Stimulated activated CD8-positive, alpha-beta memory T cell treated with anti-CD3 and anti-CD28 coated beads, Interleukin-2, amount 100 ng/mL, for 48 hours (primary cell): ENCODE measurements around the gene PPIG.
"Not testable (repeated sequence)": the region's sequence is repeated elsewhere in the genome, so short reads cannot be mapped to it uniquely, and the experiment has no call there.

Experiments
- DNase-seq, 2 donors: peaks; one replicate each; pipeline ENCODE4 v3.0.0-alpha.2; 2020; ENCODE audit warnings: low read depth in 2 of 2

The PPIG gene

GRCh38 chr2:169663247-169663646, 79.1 kb downstream of the PPIG start:
- no peak for DNase-seq

DNA sequence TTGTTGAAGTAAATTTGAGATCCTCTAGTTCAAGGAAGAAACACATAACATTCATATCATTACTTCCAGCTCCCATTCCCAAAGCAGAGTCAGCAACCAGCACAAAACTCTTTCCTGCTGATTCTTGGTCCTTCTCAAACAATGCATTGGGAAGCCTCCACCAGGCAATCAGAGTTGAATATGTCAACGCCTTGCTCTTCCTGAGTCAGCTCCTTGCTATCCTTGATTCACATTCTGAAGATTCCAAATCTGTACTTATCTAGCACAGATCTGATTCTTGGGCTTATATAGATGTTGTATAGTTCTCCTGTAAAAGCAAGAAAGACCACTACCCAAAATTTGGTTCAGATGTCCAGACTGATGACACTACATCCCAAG, 80.4 kb downstream of the PPIG start:
- no peak for DNase-seq

DNA sequence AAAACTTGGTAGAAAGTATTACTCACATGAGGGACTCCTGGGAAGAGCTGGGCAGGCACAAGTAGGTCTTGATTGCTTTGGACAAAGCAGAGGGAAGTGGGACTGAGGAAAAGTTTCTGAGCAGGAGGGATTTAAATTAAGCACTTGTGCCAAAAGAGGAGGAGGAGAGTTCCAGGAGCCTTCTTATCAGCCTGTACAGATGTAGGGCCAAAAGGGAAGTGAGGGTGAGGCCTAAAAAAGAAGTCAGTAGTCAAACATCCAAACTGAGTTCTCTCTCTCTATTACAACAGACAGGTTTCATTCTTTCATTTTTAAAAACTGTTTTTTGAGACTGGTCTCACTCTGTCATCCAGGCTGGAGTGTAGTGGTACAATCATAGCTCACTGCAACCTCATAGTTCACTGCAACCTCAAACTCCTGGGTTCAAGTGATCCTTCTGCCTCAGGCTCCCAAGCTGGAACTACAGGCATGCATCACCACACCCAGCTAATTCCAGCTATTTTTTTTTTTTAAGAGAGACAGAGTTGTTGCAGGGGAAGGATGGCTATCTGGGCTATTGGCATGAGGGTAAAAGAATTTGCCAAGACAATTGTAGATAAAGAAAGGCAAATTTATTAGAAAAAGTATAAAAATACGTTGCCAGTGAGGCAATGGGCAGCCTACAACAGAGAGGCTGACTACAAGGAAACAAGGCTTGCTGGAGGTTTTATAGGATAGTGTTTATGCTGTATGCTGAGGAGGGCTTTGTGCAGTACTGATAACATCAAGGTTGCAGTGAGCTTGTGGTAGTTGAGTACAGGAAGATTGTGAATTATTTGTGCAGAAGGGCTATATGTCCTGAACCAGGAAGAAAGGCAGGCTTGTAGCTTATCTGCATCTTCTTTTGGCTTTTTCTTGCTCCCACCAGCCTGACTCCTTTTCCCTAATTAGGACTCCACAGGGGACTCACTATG, 81.1 kb downstream of the PPIG start:
- DNase-seq: no peak

- no peak for DNase-seq
These were observed 83.4 kb downstream of the PPIG start for GRCh38 chr2:169667583-169667982.

GRCh38 chr2:169670215-169670651, 86.1 kb downstream of the PPIG start:
- no peak for DNase-seq

DNA sequence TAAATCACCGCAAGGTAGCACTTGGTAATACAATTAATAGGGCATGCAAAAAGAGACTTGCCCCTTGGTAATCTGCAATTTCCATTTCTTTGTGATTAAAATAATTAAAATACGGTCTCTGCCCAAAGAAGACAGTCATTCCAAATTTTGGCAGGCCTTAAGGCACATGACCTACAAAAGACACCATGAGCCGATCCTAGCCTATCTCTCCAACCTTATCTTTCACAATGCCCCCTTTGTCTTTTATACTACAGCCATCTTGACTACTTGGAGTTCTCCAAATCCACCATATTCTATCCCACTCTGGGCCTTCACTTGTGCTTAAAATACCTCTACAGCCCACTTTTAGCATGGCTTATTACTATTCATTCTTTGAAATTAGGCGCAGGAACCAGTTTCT, 86.8 kb downstream of the PPIG start:
- DNase-seq: no peak

- DNase-seq: no peak
These were observed 88.3 kb downstream of the PPIG start for GRCh38 chr2:169672406-169672805.

GRCh38 chr2:169673106-169673505, 89.0 kb downstream of the PPIG start:
- DNase-seq: no peak

DNA sequence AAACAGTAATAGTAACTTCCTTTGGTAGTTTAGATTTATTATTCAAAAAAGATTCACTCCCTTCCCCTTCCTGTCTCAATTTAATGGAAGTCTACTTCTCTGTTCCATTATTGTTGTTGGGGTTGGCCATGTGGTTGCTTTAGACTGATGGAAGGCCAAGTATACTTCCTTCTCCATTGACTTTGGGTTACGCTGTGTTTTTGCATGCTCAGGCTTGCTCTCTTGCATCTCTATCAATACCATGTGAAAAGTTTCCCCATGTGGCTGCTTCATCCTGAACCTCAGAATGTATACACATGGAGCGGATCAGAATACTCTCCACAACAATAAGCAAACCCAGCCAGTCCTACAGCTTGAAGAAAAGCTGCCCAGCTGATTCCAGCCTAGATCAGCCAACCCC, 89.8 kb downstream of the PPIG start:
- no peak for DNase-seq

DNA sequence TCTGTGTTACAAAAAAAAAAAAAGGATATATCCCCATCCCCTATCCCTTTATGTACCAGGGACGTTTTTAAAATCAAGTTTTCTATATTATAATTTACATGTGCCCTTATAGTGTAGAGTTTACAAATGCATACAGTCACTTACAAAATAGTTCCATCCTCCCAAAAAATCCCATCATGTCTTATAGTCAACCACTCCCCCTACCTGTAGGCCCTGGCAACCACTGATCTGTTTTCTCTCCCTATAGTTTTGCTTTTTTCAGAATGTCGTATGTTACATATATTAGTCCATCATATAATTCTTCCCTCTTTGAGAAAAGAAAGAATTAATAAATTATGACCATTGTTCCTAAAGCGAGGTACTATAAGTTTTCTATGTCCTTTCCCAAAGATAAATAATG, 92.2 kb downstream of the PPIG start:
- no peak for DNase-seq

- DNase-seq: no peak
These were observed 92.7 kb downstream of the PPIG start for GRCh38 chr2:169676850-169677249.

- no peak for DNase-seq
These were observed 98.9 kb downstream of the PPIG start for GRCh38 chr2:169683054-169683424.

DNA sequence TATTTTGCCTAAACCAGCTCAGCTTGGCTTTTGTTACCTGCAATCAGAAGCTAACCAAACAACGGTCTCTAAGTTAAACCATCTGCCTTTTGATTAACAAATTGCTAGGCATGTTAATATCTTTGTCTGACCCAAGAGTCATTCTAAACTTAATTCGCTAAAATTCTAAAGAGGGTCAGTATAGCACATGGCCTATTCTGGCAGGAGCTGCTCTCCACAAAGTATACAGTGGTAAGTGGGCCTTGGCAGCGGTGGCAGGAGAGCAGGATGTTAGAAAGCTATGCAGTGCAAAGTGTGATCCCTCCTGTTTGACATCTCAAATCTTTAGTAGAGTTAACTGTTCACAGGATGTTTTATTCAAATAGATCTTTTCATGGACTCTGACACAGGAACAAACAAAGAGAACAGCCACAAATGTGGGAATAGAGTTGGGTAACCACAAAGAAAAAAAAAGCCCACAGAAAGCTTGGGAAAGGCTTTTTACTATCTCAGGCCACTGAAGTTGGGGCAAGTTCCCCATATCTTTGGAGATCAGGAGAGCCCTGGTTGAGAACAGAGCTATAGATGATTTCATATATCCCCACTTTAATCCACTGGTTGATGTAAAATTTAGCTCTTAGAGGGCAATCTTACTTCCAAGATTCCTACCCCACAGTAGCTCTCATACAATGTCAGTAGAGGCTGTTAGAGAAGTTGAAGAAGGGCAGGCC, 99.4 kb downstream of the PPIG start:
- DNase-seq: no peak

- no peak for DNase-seq
These were observed 100.0 kb downstream of the PPIG start for GRCh38 chr2:169684135-169684565.

GRCh38 chr2:169684712-169685111, 100.6 kb downstream of the PPIG start:
- DNase-seq: not testable (repeated sequence)

DNA sequence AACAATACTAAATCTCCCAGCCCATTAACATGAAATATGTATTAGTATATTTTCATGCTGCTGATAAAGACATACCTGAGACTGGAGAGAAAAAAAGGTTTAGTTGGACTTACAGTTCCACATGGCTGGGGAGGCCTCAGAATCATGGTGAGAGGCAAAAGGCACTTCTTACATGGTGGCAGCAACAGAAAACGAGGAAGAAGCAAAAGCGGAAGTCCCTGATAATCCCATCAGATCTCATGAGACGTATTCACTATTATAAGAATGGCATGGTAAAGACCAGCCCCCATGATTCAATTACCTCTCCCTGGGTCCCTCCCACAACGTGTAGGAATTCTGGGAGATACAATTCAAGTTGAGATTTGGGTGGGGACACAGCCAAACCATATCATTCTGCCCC, 102.7 kb downstream of the PPIG start:
- DNase-seq: not testable (repeated sequence)

GRCh38 chr2:169687943-169688342, 103.8 kb downstream of the PPIG start:
- DNase-seq: not testable (repeated sequence)

- no peak for DNase-seq
These were observed 106.8 kb downstream of the PPIG start for GRCh38 chr2:169690958-169691357.
